Activated CD4-positive, alpha-beta T cell treated with anti-CD3 and anti-CD28 coated beads, Interleukin-2, amount 10 ng/mL, durations not matched to agents 7 days and 5 days (primary cell): Measurements from ENCODE around the gene ROBO1. TPM values are rescaled to one million over a fixed set of nuclear protein-coding genes. Genes with fewer than 3 reads are reported as not detected.

ENCODE experiments used
- CTCF ChIA-PET: fragments of 350-600 bp; sonication (Branson Sonifier 250); formaldehyde crosslinking; loops from one replicate; lab custom pipeline; 2021; ENCODE audit warnings: antibody characterized with exemption; lab: Charles Lee
- POLR2A ChIA-PET: fragments of 350-600 bp; sonication (Branson Sonifier 250); formaldehyde crosslinking; loops from one replicate; lab custom pipeline; 2021; ENCODE audit warnings: antibody characterized with exemption; lab: Charles Lee
- DNase-seq: peaks from one replicate; pipeline ENCODE4 v3.0.0-alpha.2; 2020
- H3K27ac Mint-ChIP-seq: one replicate; pipeline ENCODE4 v1.8.0; 2021; ENCODE audit warnings: mild to moderate bottlenecking, moderate library complexity, mixed read lengths
- H3K27me3 Mint-ChIP-seq: one replicate; pipeline ENCODE4 v1.8.0; 2021; ENCODE audit warnings: mixed read lengths
- H3K36me3 Mint-ChIP-seq: one replicate; pipeline ENCODE4 v1.8.0; 2021; ENCODE audit warnings: low read depth, mixed read lengths
- H3K4me1 Mint-ChIP-seq: one replicate; pipeline ENCODE4 v1.8.0; 2021; ENCODE audit warnings: mixed read lengths
- H3K4me3 Mint-ChIP-seq: one replicate; pipeline ENCODE4 v1.8.0; 2021; ENCODE audit warnings: mild to moderate bottlenecking, moderate library complexity, mixed read lengths
- H3K9me3 Mint-ChIP-seq: one replicate; pipeline ENCODE4 v1.8.0; 2021; ENCODE audit warnings: mixed read lengths
- total RNA-seq, 2 experiments: library from RNA; stranded (reverse); gene quantifications; one replicate each; pipeline ENCODE4 v1.2.3, GENCODE V29; 2021

The ROBO1 gene
- total RNA-seq, 2 experiments from 2014 or later: 0.55 to 0.62 TPM

DNA sequence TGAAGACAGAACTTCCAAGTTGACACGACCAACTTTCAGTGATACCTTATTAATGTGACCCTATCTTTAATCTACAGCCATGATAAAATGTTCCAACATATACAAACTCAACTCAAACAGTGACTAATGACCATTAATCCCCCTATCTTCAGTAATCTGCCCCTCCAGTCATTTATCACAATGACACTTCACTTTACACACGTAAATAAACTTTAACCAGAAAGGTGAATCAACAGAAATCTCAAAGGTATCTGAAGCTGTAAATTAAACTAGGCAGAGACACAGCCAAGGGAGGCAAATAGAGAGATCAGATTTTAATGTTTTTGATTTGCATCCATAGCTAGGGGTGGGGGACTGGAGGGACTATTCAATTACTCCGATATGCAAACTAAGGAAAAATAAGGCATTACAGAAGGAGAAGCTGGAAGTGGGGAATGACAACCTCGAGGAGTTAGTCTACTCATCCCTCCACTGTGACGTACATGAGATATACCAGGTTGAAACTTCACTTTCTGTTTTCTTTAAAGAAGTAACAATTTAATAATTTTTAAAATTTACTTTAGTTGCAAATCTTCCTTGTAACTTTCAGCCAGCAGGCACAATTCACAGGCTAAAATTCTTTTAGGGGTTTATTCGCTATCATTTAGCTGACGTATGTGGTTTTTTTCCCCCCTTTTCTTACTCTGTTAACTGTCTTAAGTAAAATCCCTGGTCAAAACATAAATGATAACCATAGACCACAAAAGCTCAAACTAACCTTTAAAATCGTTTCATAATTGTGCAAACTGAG is 751.0 kb downstream of the ROBO1 start:
- no peak for DNase-seq
- CTCF ChIA-PET: no interaction called here
- Mint-ChIP-seq H3K27me3 (peaks cover 9% of the 10 kb centered on the region), H3K9me3 (no peaks in the 10 kb centered on the region), H3K27ac (no peak overlapping the region), H3K4me1 (peaks cover 5% of the 10 kb centered on the region), H3K4me3 (no peak overlapping the region), H3K36me3 (no peaks in the 10 kb centered on the region)
- POLR2A ChIA-PET: no interaction called here

DNA sequence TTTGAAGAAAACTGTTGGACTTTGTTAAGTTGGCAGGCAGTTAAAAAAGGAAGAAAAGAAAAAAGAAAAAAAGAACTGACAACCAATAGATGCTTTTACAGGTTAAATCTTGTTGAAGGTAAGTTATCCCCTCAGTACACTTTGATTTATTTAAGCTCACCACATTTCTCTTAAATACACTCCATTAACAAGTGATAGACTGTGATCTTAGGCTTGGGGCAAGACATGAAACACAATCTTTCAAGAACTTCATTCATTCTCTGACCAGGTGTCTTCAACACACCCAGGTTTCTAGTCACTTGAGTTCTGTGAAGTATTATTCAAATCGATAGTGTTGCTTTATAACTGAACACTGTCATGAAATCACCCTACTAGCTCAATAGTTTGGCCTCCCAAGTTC is 751.9 kb downstream of the ROBO1 start:
- Mint-ChIP-seq H3K27me3 (peaks cover 9% of the 10 kb centered on the region), H3K27ac (no peak overlapping the region), H3K4me1 (peaks cover 5% of the 10 kb centered on the region), H3K36me3 (no peaks in the 10 kb centered on the region), H3K4me3 (no peak overlapping the region), H3K9me3 (no peaks in the 10 kb centered on the region)
- DNase-seq: no peak
- CTCF ChIA-PET: no interaction called here
- POLR2A ChIA-PET: no interaction called here

DNA sequence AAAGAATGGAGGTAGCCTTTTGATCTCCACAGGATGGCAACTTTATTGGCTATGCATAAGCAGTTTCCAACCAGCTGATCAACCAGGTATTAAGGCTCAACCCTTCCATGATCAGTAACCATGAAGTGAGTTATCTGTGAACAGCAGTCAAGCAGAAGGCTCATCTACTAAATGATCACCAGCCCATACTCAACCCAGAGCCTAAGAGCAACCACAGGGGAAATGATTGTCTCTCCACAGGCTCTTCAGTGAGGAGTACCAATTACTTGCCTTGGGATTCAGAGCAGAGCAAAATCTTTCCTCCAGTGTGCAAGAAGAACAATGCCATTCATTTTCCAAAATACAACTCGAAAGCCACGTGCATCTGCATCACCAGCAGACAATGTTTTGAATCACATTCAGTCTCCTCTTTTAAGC is 754.8 kb downstream of the ROBO1 start:
- no peaks in the 10 kb centered on the region for H3K4me1 Mint-ChIP-seq

DNA sequence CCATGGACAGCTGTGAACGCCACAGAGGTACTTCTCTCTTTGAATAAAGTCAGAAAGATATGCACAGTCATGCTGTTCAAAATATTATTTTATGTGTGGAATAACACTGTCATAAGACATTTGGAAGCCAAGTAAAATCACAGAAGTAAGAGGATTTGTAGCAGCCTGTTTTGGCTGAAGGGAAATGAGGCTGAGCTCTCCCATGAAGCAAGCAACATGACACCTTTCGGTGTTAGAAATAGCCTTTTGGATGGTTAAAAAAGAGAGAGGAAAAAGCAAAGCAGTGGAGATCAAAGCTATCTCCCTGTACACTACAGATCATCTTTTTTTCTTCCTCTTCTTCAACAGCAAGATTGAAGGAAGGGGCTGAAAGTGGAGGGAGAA is 755.3 kb downstream of the ROBO1 start:
- Mint-ChIP-seq H3K4me3 (no peak overlapping the region), H3K36me3 (no peaks in the 10 kb centered on the region), H3K9me3 (no peaks in the 10 kb centered on the region), H3K4me1 (no peaks in the 10 kb centered on the region), H3K27me3 (no peaks in the 10 kb centered on the region), H3K27ac (no peak overlapping the region)
- no peak for DNase-seq
- CTCF ChIA-PET: interaction anchor here (0.6 kb wide), 1 partner anchor 51 kb away, joined by 3 read pairs; no protein-coding TSS in a partner anchor
- POLR2A ChIA-PET: no interaction called here

More for the DNA sequence above, 754.8 kb downstream of the ROBO1 start:
- no peak for DNase-seq
- CTCF ChIA-PET: interaction anchor here (0.6 kb wide), 1 partner anchor 50 kb away, joined by 3 read pairs; no protein-coding TSS in a partner anchor
- no peaks in the 10 kb centered on the region for H3K36me3 Mint-ChIP-seq
- H3K27me3 Mint-ChIP-seq: no peaks in the 10 kb centered on the region
- no peak overlapping the region for H3K4me3 Mint-ChIP-seq
- POLR2A ChIA-PET: no interaction called here
- no peaks in the 10 kb centered on the region for H3K9me3 Mint-ChIP-seq
- H3K27ac Mint-ChIP-seq: no peak overlapping the region

DNA sequence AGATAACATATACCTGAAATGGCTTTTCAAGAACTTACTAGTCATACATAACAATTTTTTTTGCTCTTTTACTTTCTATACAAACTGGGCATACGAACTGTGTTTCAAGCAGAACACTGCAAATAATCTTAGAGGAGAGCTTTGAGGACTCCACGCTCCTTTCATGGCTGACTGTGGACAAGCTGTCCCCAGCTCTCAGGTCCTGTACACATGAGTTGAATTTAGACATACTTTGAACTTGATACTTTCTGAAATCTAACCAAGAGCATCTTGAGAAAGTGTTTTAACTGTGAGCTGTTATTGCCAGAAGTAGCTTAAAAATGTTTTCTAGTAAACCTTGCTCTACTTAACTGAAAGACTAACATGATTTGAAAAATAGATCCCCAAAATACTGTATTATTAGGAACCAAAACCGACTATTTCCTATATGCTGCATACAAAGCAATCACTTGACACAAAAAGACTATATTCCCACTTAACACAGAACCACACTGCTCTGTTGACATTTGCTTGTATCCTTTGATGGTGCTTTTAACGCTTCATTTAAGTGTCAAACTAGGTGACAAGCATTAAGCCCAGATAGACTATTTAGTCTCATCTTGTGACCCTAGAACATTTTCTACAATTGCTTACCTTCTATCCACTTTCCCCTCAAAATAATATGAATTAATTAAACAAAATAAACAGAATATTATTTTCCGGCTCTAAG is 755.8 kb downstream of the ROBO1 start:
- Mint-ChIP-seq H3K4me1 (no peaks in the 10 kb centered on the region), H3K27ac (no peak overlapping the region), H3K4me3 (no peak overlapping the region), H3K9me3 (no peaks in the 10 kb centered on the region), H3K36me3 (no peaks in the 10 kb centered on the region), H3K27me3 (no peaks in the 10 kb centered on the region)
- ChIA-PET CTCF (interaction anchor here (0.6 kb wide), 1 partner anchor 51 kb away, joined by 3 read pairs; no protein-coding TSS in a partner anchor), POLR2A (no interaction called here)
- DNase-seq: no peak

DNA sequence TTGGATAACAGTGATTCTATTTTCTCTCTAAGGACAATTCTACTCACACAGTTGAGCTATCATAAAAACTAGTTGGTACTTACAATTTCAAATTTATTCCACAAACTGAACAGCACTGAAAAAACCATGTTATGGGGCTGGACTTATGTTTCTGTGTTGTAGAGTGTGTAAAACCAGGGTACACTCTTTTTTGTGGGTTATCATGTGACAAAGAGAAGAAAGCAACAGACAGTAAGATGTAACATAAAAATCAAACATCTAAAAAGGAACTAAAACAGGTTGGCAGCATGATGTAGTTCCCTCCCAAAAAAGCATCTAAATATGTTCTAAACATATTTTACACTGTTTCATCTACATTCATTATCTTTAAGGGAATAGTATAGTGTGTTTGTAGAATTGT is 757.9 kb downstream of the ROBO1 start:
- no peak overlapping the region for H3K4me3 Mint-ChIP-seq
- POLR2A ChIA-PET: no interaction called here
- H3K36me3 Mint-ChIP-seq: no peaks in the 10 kb centered on the region
- no peaks in the 10 kb centered on the region for H3K4me1 Mint-ChIP-seq
- DNase-seq: no peak
- peaks cover 2% of the 10 kb centered on the region for H3K9me3 Mint-ChIP-seq
- H3K27ac Mint-ChIP-seq: no peak overlapping the region
- CTCF ChIA-PET: no interaction called here
- H3K27me3 Mint-ChIP-seq: no peaks in the 10 kb centered on the region

DNA sequence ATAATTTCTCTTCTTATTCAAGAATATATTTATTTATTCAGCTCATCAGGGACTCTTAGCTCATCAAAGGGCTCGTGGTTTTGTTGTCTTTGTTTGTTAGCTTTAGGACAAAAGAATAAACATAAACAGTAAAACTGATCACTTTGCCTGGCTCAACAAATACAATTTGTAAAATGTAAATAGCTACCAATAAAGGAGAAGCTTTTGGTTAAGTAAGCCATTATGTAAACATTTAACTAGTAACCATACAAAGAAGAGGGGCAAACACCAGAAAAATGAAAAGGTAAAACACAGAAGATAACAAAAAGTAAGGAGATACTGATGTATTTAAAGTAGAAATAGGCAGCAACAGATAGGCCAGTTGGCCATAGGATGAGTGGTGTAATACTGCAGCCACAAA is 761.7 kb downstream of the ROBO1 start:
- no peak for DNase-seq
- Mint-ChIP-seq H3K9me3 (peaks cover 2% of the 10 kb centered on the region), H3K27me3 (no peaks in the 10 kb centered on the region), H3K4me3 (no peak overlapping the region), H3K36me3 (no peaks in the 10 kb centered on the region), H3K27ac (no peak overlapping the region), H3K4me1 (no peaks in the 10 kb centered on the region)
- CTCF ChIA-PET: no interaction called here
- POLR2A ChIA-PET: no interaction called here

DNA sequence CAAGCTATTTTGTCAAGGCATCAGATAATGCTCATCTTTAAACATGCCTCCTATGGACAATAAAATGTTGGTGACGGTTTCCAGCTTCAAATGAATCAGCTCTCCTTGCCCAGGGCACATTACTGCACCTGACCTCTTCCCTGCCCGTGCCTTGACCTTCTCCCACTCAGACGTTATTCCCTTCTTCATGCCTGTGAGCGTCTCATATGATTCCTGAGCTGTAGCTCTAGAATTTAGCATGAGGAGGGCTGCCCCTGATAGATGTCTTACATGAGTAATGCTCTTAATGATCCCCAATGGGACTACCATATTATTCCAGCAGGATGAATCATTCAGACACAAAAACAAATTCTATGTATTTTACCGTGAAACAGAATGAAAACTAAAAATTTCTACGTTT is 762.7 kb downstream of the ROBO1 start:
- no peaks in the 10 kb centered on the region for H3K4me1 Mint-ChIP-seq
- POLR2A ChIA-PET: no interaction called here
- no peak overlapping the region for H3K27ac Mint-ChIP-seq
- H3K9me3 Mint-ChIP-seq: peaks cover 2% of the 10 kb centered on the region
- no peak overlapping the region for H3K4me3 Mint-ChIP-seq
- no peak for DNase-seq
- no peaks in the 10 kb centered on the region for H3K36me3 Mint-ChIP-seq
- H3K27me3 Mint-ChIP-seq: no peaks in the 10 kb centered on the region
- CTCF ChIA-PET: no interaction called here

DNA sequence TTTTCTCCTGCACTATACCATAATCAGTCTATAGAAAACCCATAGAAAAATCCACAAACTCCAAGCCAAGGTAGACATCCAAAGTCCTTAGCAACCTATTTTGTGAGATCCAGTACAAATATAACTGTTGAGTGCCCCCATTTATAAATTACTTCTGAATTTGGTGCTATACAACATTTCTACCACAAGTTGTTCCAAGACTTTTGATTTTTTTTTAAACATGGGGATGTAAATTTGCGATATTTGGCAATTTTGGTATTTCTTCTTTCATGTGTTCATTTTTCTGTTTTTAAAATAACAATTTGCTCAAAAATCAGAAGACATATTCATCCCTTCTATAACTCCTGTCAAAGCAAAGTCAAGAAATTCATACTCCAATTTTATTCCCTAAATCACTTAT is 763.8 kb downstream of the ROBO1 start:
- Mint-ChIP-seq H3K4me1 (no peaks in the 10 kb centered on the region), H3K36me3 (no peaks in the 10 kb centered on the region), H3K27ac (no peak overlapping the region), H3K4me3 (no peak overlapping the region), H3K27me3 (no peaks in the 10 kb centered on the region), H3K9me3 (peaks cover 2% of the 10 kb centered on the region)
- DNase-seq: no peak
- ChIA-PET POLR2A (no interaction called here), CTCF (no interaction called here)

DNA sequence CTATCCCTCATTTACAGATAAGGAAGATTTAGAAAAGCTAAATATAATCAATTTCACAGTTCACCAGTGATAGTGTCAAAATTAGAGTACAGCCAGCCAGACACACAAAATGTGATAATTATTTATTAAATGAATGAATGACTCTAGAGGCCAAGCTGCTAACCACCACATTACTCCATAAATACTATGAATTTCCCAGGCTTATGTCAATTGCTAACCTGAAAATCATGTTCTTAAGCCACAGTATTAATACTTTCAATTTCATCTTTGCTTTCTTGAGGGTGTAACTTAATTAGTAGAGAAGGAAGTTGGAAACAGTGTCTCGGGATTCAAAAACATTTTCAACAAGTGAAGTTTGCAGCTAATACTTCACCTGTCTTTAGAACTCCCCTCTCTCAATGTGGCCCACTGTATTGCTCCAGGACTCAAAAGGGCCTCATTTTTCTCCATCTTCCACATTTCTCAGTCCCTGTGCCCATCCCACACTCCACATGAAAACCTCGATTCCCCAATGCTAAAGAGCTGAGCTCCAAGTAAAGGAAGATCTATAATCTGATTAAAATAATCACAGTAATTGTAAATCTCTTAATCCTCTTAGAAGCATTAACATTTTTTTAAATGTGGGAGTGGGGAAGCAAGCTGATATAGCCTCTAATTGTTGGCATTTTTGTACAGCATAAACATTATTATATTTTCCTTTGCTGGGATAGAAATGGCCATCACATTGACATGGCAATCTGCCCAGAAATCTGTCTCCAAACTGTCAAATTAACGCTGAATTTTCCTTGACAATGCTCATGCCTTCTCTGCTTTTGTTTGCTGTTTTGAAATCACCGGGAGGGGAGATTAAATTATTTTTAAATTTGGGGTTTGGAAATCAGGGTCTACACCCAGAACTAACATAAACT is 765.1 kb downstream of the ROBO1 start:
- Mint-ChIP-seq H3K36me3 (no peaks in the 10 kb centered on the region), H3K9me3 (peaks cover 2% of the 10 kb centered on the region), H3K27ac (no peak overlapping the region), H3K4me1 (no peaks in the 10 kb centered on the region), H3K4me3 (no peak overlapping the region), H3K27me3 (no peaks in the 10 kb centered on the region)
- no peak for DNase-seq
- ChIA-PET POLR2A (no interaction called here), CTCF (no interaction called here)

DNA sequence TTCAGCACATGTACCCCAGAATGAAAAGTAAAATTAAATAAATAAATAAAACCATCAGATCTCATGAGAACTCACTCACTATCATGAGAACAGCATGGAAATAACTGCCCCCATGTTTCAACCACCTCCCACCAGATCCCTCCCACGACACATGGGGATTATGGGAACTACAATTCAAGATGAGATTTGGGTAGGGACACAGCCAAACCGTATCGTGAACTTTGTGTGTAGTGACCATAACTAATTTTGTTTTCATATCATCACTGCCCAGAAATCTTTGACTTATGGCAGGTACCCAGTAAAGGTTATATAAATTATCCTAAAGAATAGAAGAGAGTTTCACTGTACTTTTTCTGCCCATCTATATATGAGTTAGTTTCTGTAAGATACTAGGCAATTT is 766.5 kb downstream of the ROBO1 start:
- CTCF ChIA-PET: no interaction called here
- POLR2A ChIA-PET: no interaction called here
- H3K27ac Mint-ChIP-seq: no peak overlapping the region

DNA sequence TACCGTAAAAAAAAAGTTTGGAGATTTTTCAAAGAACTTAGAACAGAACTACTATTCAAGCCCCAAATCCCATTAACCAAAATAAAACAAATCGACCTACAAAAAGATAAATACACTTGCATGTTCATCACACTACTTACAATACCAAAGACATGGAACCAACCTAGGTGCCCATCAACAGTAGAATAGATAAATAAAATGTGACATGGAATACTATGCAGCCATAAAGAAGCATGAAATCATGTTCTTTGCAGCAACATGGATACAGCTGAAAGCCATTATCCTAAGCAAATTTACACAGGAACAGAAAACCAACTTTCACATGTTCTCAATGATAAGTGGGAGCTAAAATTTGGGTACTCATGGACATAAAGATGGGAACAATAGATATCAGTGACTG is 768.7 kb downstream of the ROBO1 start:
- Mint-ChIP-seq H3K27me3 (no peaks in the 10 kb centered on the region), H3K36me3 (no peaks in the 10 kb centered on the region), H3K4me3 (no peak overlapping the region), H3K9me3 (peaks cover 3% of the 10 kb centered on the region), H3K27ac (no peak overlapping the region), H3K4me1 (no peaks in the 10 kb centered on the region)
- no peak for DNase-seq
- CTCF ChIA-PET: no interaction called here
- POLR2A ChIA-PET: no interaction called here

More for the DNA sequence above, 766.5 kb downstream of the ROBO1 start:
- Mint-ChIP-seq H3K4me1 (no peaks in the 10 kb centered on the region), H3K4me3 (no peak overlapping the region), H3K9me3 (peaks cover 2% of the 10 kb centered on the region), H3K27me3 (no peaks in the 10 kb centered on the region), H3K36me3 (no peaks in the 10 kb centered on the region)
- DNase-seq: no peak

DNA sequence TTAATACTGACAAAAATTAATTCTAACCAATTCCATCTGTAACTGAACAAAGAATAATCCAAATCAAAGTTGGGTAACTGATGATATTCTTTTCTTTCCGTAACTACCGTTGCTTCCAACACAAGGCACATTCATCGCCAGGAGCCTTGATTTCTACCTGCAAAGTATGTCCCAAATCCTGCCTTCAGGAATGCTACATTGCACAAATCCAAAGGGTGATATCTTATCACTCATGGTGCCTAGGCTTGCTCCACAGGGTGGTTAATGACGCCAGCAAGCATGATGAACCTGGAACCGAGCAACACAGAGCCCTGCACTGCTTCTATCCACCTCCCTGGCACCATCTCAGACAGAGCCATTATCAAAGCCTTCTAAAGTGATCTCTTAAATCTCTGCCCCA is 772.7 kb downstream of the ROBO1 start:
- Mint-ChIP-seq H3K36me3 (no peaks in the 10 kb centered on the region), H3K27ac (no peak overlapping the region), H3K9me3 (peaks cover 3% of the 10 kb centered on the region), H3K4me3 (no peak overlapping the region), H3K27me3 (no peaks in the 10 kb centered on the region), H3K4me1 (no peaks in the 10 kb centered on the region)
- POLR2A ChIA-PET: no interaction called here
- no peak for DNase-seq
- CTCF ChIA-PET: no interaction called here
